HG02870 (cell line): ENCODE data around the gene FBP1.
"Not testable (repeated sequence)": the region's sequence is repeated elsewhere in the genome, so short reads cannot be mapped to it uniquely, and the experiment has no call there.

Experiments used
- ATAC-seq: cut with Tn5 transposase; IDR thresholded peaks from one replicate; pipeline ENCODE4 v1.9.1; 2021; ENCODE audit warnings: mild to moderate bottlenecking, moderate library complexity; ENCODE audit not compliant: unreplicated experiment

The FBP1 gene

GRCh38 chr9:94623253-94623652 is 16.1 kb downstream of the FBP1 start:
- ATAC-seq, result no peak

GRCh38 chr9:94622087-94622800 is 17.1 kb downstream of the FBP1 start:
- no peak for ATAC-seq

GRCh38 chr9:94619026-94619425 is 20.3 kb downstream of the FBP1 start:
- ATAC-seq, result no peak

- no peak for ATAC-seq
Measured at GRCh38 chr9:94613003-94613402, 26.3 kb downstream of the FBP1 start.

GRCh38 chr9:94612071-94612470 is 27.2 kb downstream of the FBP1 start:
- ATAC-seq, result no peak

- no peak for ATAC-seq
Measured at GRCh38 chr9:94611638-94612068, 27.7 kb downstream of the FBP1 start.

GRCh38 chr9:94610181-94610606 is 29.1 kb downstream of the FBP1 start:
- no peak for ATAC-seq

GRCh38 chr9:94607423-94607691 is 32.0 kb downstream of the FBP1 start:
- ATAC-seq, result no peak

GRCh38 chr9:94606646-94607422 is 32.5 kb downstream of the FBP1 start:
- ATAC-seq, result no peak

GRCh38 chr9:94603259-94604160 is 35.8 kb downstream of the FBP1 start:
- ATAC-seq, result no peak

GRCh38 chr9:94602666-94603065 is 36.7 kb downstream of the FBP1 start:
- ATAC-seq, result no peak

- no peak for ATAC-seq
Measured at GRCh38 chr9:94600715-94601114, 38.6 kb downstream of the FBP1 start.

- no peak for ATAC-seq
Measured at GRCh38 chr9:94600258-94600657, 39.1 kb downstream of the FBP1 start.

- ATAC-seq, result no peak
Measured at GRCh38 chr9:94599102-94599501, 40.2 kb downstream of the FBP1 start.

GRCh38 chr9:94593459-94594345 is 45.6 kb downstream of the FBP1 start, which contains the start of gene FBP2:
FBP2 (minus strand) TSS chr9:94593824; CDS start chr9:94593726, 98 bp downstream.
- ATAC-seq, result no peak

GRCh38 chr9:94592683-94593082 is 46.6 kb downstream of the FBP1 start:
- not testable (repeated sequence) for ATAC-seq

- no peak for ATAC-seq
Measured at GRCh38 chr9:94591876-94592275, 47.4 kb downstream of the FBP1 start.

GRCh38 chr9:94591046-94591545 is 48.2 kb downstream of the FBP1 start:
- ATAC-seq, result not testable (repeated sequence)

GRCh38 chr9:94588681-94589080 is 50.6 kb downstream of the FBP1 start:
- no peak for ATAC-seq

- ATAC-seq, result no peak
Measured at GRCh38 chr9:94586814-94587213, 52.5 kb downstream of the FBP1 start.
